GM15510 (cell line): Measurements from ENCODE around the gene TMEM151A.

Source experiments
- POLR2A ChIP-seq: IDR thresholded peaks from 3 replicates; pipeline ENCODE4 v1.6.1; 2011; ENCODE audit warnings: borderline replicate concordance; ENCODE audit not compliant: insufficient read length; ENCODE audit errors: extremely low read depth

TMEM151A gene

GRCh38 chr11:66333220-66333877, 41.7 kb downstream of the TMEM151A start:
- TF ChIP-seq POLR2A = no peak

GRCh38 chr11:66333896-66334604, 42.4 kb downstream of the TMEM151A start:
- no peak for TF ChIP-seq POLR2A

GRCh38 chr11:66334605-66335442, 43.1 kb downstream of the TMEM151A start:
- no peak for TF ChIP-seq POLR2A

GRCh38 chr11:66335531-66336233, 44.0 kb downstream of the TMEM151A start:
- no peak for TF ChIP-seq POLR2A

GRCh38 chr11:66336234-66337102, 44.8 kb downstream of the TMEM151A start, which contains the start of gene RIN1:
TSS of gene RIN1 (minus strand) at chr11:66336434. CDS start at chr11:66336402, 32 bp downstream.
- TF ChIP-seq POLR2A = no peak

- no peak for TF ChIP-seq POLR2A
These were observed 45.6 kb downstream of the TMEM151A start for GRCh38 chr11:66337103-66337899.

- TF ChIP-seq POLR2A = no peak
These were observed 46.8 kb downstream of the TMEM151A start for GRCh38 chr11:66338276-66339161.

GRCh38 chr11:66339162-66339675, 47.5 kb downstream of the TMEM151A start:
- no peak for TF ChIP-seq POLR2A

- no peak for TF ChIP-seq POLR2A
These were observed 48.2 kb downstream of the TMEM151A start for GRCh38 chr11:66339686-66340483.

- TF ChIP-seq POLR2A = no peak
These were observed 49.2 kb downstream of the TMEM151A start for GRCh38 chr11:66340596-66341501.
